ENCODE results near the gene IQGAP2. TPM values are rescaled to one million over a fixed set of nuclear protein-coding genes. Genes with fewer than 3 reads are reported as not detected.

Gene IQGAP2
- total and polyA plus RNA-seq, 2 of the 8 experiments (the other 6 are each of a cell fraction or from before 2014, with no cell fraction given), result 19.7 to 66.0 TPM

- Histone ChIP-seq H3K36me3 (ENCODE audit: control insufficient read depth in 2 of 4, insufficient read depth in 4 of 4, low read length in 3 of 4) (peaks cover 0 to 4% (median 0%) of the 10 kb centered on the region in 4 experiments; a peak in 1 of 8 replicates), H3K9me3 (ENCODE audit: insufficient read depth in 2 of 2, low read depth in 1 of 2, low read length in 1 of 2) (no peaks in the 10 kb centered on the region), H2BK15ac (ENCODE audit: low read length) (no peak overlapping the region), H3K56ac (replicated peaks; ENCODE audit: insufficient read length, low read depth, low read length) (no peak overlapping the region), H3K27me3 (replicated peaks in 1 of 4; ENCODE audit: control insufficient read depth in 3 of 4, extremely low read depth in 1 of 4, insufficient read depth in 3 of 4, low read length in 3 of 4) (no peaks in the 10 kb centered on the region), H3K9ac (replicated peaks in 1 of 4; ENCODE audit: extremely low read depth in 1 of 4, low read depth in 3 of 4, low read length in 3 of 4) (no peak overlapping the region), H2BK5ac (ENCODE audit: low read depth, low read length) (no peak overlapping the region), H3K4me1 (replicated peaks in 1 of 4; ENCODE audit: control insufficient read depth in 3 of 4, insufficient read depth in 4 of 4, low read length in 3 of 4) (no peaks in the 10 kb centered on the region), H2BK120ac (replicated peaks; ENCODE audit: low read depth, low read length) (no peak overlapping the region), H3K23me2 (ENCODE audit: low read depth, low read length) (no peaks in the 10 kb centered on the region), H3K79me2 (ENCODE audit: control insufficient read depth in 1 of 2, insufficient read depth in 2 of 2, low read length in 2 of 2) (no peaks in the 10 kb centered on the region), H3K14ac (ENCODE audit: insufficient read length) (no peak overlapping the region), H4K91ac (replicated peaks; ENCODE audit: insufficient read length, low read length) (no peak overlapping the region), H3K4me2 (ENCODE audit: insufficient read depth in 1 of 2, low read depth in 2 of 2, low read length in 2 of 2) (no peak overlapping the region), H3K23ac (ENCODE audit: insufficient read length) (no peak overlapping the region), H3K18ac (ENCODE audit: extremely low read depth, low read length) (no peak overlapping the region), H3K27ac (ENCODE audit: low read depth, low read length) (no peak overlapping the region), H2BK12ac (ENCODE audit: low read depth, low read length) (no peak overlapping the region), H4K20me1 (replicated peaks in 1 of 2; ENCODE audit: control insufficient read depth in 1 of 2, insufficient read depth in 2 of 2, low read length in 2 of 2) (peaks cover 0 to 3% of the 10 kb centered on the region in 2 experiments), H2BK20ac (ENCODE audit: low read length) (no peak overlapping the region), H2AK5ac (ENCODE audit: low read depth, low read length) (no peak overlapping the region), H4K5ac (ENCODE audit: insufficient read length, low read depth, low read length) (no peak overlapping the region), H3K4ac (replicated peaks; ENCODE audit: insufficient read length, low read depth, low read length) (no peak overlapping the region), H3K79me1 (ENCODE audit: low read depth, low read length) (no peaks in the 10 kb centered on the region), H2AFZ (ENCODE audit: low read length) (no peak overlapping the region), H3K4me3 (ENCODE audit: extremely low read depth in 1 of 4, insufficient read depth in 2 of 4, low read depth in 3 of 4, low read length in 4 of 4) (no peak overlapping the region), H4K8ac (ENCODE audit: extremely low read depth, insufficient read depth, low read length) (no peak overlapping the region)
- POLR2A ChIA-PET (ENCODE audit: partially characterized antibody), result no interaction called here
- TF ChIP-seq RBBP5 (IDR thresholded peaks at IDR 0.05; ENCODE audit: borderline replicate concordance, low read depth, low read length) (no peak), SRF (IDR thresholded peaks at IDR 0.05; ENCODE audit: low read depth, low read length) (no peak), RNF2 (IDR thresholded peaks at IDR 0.05; ENCODE audit: borderline replicate concordance, low read depth, low read length, missing control alignments, poor library complexity, severe bottlenecking) (no peak), BCL11A (IDR thresholded peaks at IDR 0.05; ENCODE audit: low read depth in 2 of 2, low read length in 2 of 2) (no peak), RFX5 (IDR thresholded peaks at IDR 0.05; ENCODE audit: borderline replicate concordance, low read depth, low read length) (no peak)
- DNase-seq (ENCODE audit: low read depth in 1 of 2, low spot score in 2 of 2) (no peak), FAIRE-seq (peak; percentile 13)
- CTCF ChIA-PET (ENCODE audit: partially characterized antibody), result no interaction called here
- 83% methylated on average over 1 of the region's 2 CpGs; no CpG with 5 or more reads in 1 of the 2 experiments for WGBS, 2 experiments (ENCODE audit: extremely low coverage in 1 of 2, insufficient coverage in 1 of 2, insufficient read length in 1 of 2, insufficient replicate concordance in 2 of 2, low coverage in 1 of 2, low lambda C conversion rate in 2 of 2, missing lambda C conversion rate in 1 of 2)
Observed at GRCh38 chr5:76667495-76667894, 264.4 kb downstream of the IQGAP2 start.

Measured in H1 (cell line).